MM.1S (cell line): Measurements from ENCODE around the gene NTM.

Experiments
- CTCF ChIP-seq: fragments of 300-600 bp; sonication (generic); IDR thresholded peaks from 2 replicates; pipeline ENCODE4 v1.5.1; 2016; ENCODE audit warnings: antibody characterized with exemption, low read length, mixed read lengths
- EZH2 ChIP-seq: fragments of 300-600 bp; sonication (generic); optimal IDR thresholded peaks from 2 replicates; pipeline ENCODE3; 2017; ENCODE audit warnings: low read depth, mild to moderate bottlenecking, antibody characterized with exemption, low read length, mixed read lengths

- no peak for TF ChIP-seq CTCF
- TF ChIP-seq EZH2, result no peak
Measured at GRCh38 chr11:132296946-132297610, 926.7 kb downstream of the NTM start.
